GM23248 (cell line): ENCODE results near the gene GAS2.

ENCODE experiments used
- EZH2 ChIP-seq: fragments of 200-600 bp; sonication (generic); IDR thresholded peaks from 2 replicates; pipeline ENCODE4 v1.6.1; 2018; ENCODE audit warnings: antibody characterized with exemption, mild to moderate bottlenecking; ENCODE audit not compliant: insufficient read depth, poor library complexity, severe bottlenecking
- EZH2phosphoT487 ChIP-seq: fragments of 200-600 bp; sonication (generic); IDR thresholded peaks from 2 replicates; pipeline ENCODE4 v1.6.1; 2018; ENCODE audit warnings: antibody characterized with exemption, moderate library complexity, mild to moderate bottlenecking, low read depth; ENCODE audit not compliant: insufficient read depth

GRCh38 chr11:22666688-22667439, 453 bp downstream of the GAS2 start:
- TF ChIP-seq EZH2 (no peak), EZH2phosphoT487 (no peak)
